ENCODE measurements around the gene TAMM41. TPM values are rescaled to one million over a fixed set of nuclear protein-coding genes. Genes with fewer than 3 reads are reported as not detected.

The TAMM41 gene
- total RNA-seq, 1 experiment from 2014 or later: 24.3 TPM

GRCh38 chr3:11850003-11850402 lies 3.3 kb upstream of the TAMM41 start:
- peaks cover 11% of the 10 kb centered on the region for H3K23me2 ChIP-seq (ENCODE audit: insufficient read length, low read depth, low read length, poor library complexity, severe bottlenecking)
- no peak overlapping the region for H2BK12ac ChIP-seq (ENCODE audit: insufficient read length, low read depth, low read length)
- H3K27me3 Mint-ChIP-seq (ENCODE audit: low read depth): peaks cover 42% of the 10 kb centered on the region
- H3K27ac ChIP-seq (ENCODE audit: insufficient read length, low read depth, low read length): no peak overlapping the region
- no peaks in the 10 kb centered on the region for H4K20me1 ChIP-seq (ENCODE audit: control insufficient read depth, insufficient read depth, insufficient read length)
- H3K79me2 ChIP-seq (ENCODE audit: insufficient read depth, low read length): no peaks in the 10 kb centered on the region
- H4K91ac ChIP-seq (ENCODE audit: insufficient read length, low read depth, low read length): no peak overlapping the region
- DNase-seq: no peak
- H4K5ac ChIP-seq (ENCODE audit: insufficient read length, low read depth, low read length): no peak overlapping the region
- TF ChIP-seq CTCF (conservative IDR thresholded peaks at IDR 0.05): peak; percentile 36; the same call in 2 of the 3 replicates
- H2BK120ac ChIP-seq (ENCODE audit: low read depth, low read length, poor library complexity, severe bottlenecking): no peak overlapping the region
- no peaks in the 10 kb centered on the region for H3K4me1 ChIP-seq (ENCODE audit: insufficient read depth, low read length)
- peaks cover 0 to 4% of the 10 kb centered on the region in 2 experiments; a peak in 3 of 5 replicates for H3K9me3 Mint-ChIP-seq
- no peaks in the 10 kb centered on the region; the same call in 1 of the 2 replicates for H3K27me3 ChIP-seq (ENCODE audit: insufficient read depth, low read length)
- H3K56ac ChIP-seq (ENCODE audit: insufficient read length, low read depth, low read length): no peak overlapping the region
- no peak overlapping the region for H4K8ac ChIP-seq (replicated peaks; ENCODE audit: insufficient read length, low read depth, low read length)
- no peak overlapping the region for H3K23ac ChIP-seq (ENCODE audit: insufficient read length, low read depth, low read length)
- H3K4me1 Mint-ChIP-seq: peaks cover 16 to 18% of the 10 kb centered on the region in 2 experiments
- no peak overlapping the region for H3K4me2 ChIP-seq (ENCODE audit: insufficient read depth, insufficient read length, low read length)
- no CpG with 5 or more reads among the region's 4 CpGs for WGBS (ENCODE audit: extremely low coverage, insufficient read length, low lambda C conversion rate)
- H3K4ac ChIP-seq (ENCODE audit: low read depth, low read length): no peak overlapping the region
- H2AK5ac ChIP-seq (ENCODE audit: insufficient read length, low read length): no peak overlapping the region
- no peaks in the 10 kb centered on the region for H3K9me3 ChIP-seq (ENCODE audit: control insufficient read depth, low read depth, low read length)
- no peak overlapping the region for H3K27ac Mint-ChIP-seq
- H3K14ac ChIP-seq (ENCODE audit: insufficient read depth, low read length): no peak overlapping the region
- no peak overlapping the region for H2BK20ac ChIP-seq (ENCODE audit: low read depth, low read length, poor library complexity, severe bottlenecking)
- no peak overlapping the region for H3K18ac ChIP-seq (ENCODE audit: insufficient read length, low read depth, low read length)
- H3K79me1 ChIP-seq (ENCODE audit: insufficient read depth, low read depth, low read length, poor library complexity, severe bottlenecking): no peaks in the 10 kb centered on the region
- H2BK15ac ChIP-seq (ENCODE audit: low read depth, low read length): no peak overlapping the region
- no peak overlapping the region for H2BK5ac ChIP-seq (ENCODE audit: insufficient read length, low read length)
- no peak overlapping the region for H3K9ac ChIP-seq (ENCODE audit: extremely low read depth, insufficient read length, low read length)
- H3T11ph ChIP-seq (ENCODE audit: low read length): no peak overlapping the region
- no peak overlapping the region for H2AFZ ChIP-seq (ENCODE audit: low read length)
- no peak overlapping the region for H3K4me3 Mint-ChIP-seq
- peaks cover 0 to 4% (median 0%) of the 10 kb centered on the region in 3 experiments; a peak in 2 of 7 replicates for H3K36me3 Mint-ChIP-seq (ENCODE audit: insufficient read depth in 1 of 3, low read depth in 3 of 3)
